PC-9 (cell line): ENCODE data around the gene CCDC60. TPM values are rescaled to one million over a fixed set of nuclear protein-coding genes. Genes with fewer than 3 reads are reported as not detected.

Experiments used
- BruUV-seq: library from RNA; stranded (reverse); fragments of 400-500 nt; replicated peaks from 2 replicates; lab custom pipeline; 2021; lab: Mats Ljungman, UMichigan
- CTCF ChIA-PET: fragments of 300-600 bp; sonication (Branson Sonifier 250); formaldehyde crosslinking; loops from one replicate; lab custom pipeline; 2022; ENCODE audit warnings: antibody characterized with exemption; lab: Charles Lee
- POLR2A ChIA-PET: fragments of 300-600 bp; sonication (Branson Sonifier 250); formaldehyde crosslinking; loops from one replicate; lab custom pipeline; 2022; ENCODE audit warnings: antibody characterized with exemption; ENCODE audit not compliant: unreplicated experiment; lab: Charles Lee
- DNase-seq, 2 experiments: peaks; one replicate each; pipeline versions ENCODE4 v3.0.0 to v3.0.0-alpha.2; 2015 to 2022; ENCODE audit warnings: mixed read lengths in 1 of 2
- H2AFZ ChIP-seq: fragments of 200-600 bp; sonication (generic); 2 replicates; pipeline ENCODE4 v1.8.1; 2017; ENCODE audit warnings: antibody characterized with exemption
- H3F3A ChIP-seq: fragments of 200-600 bp; sonication (generic); 2 replicates; pipeline ENCODE4 v1.8.1; 2017; ENCODE audit warnings: antibody characterized with exemption, mild to moderate bottlenecking, low read depth; ENCODE audit not compliant: insufficient read depth
- H3K27ac ChIP-seq: fragments of 200-600 bp; sonication (generic); 2 replicates; pipeline ENCODE4 v1.6.1; 2016; ENCODE audit warnings: mixed run types
- H3K27me3 ChIP-seq: fragments of 200-600 bp; sonication (generic); 2 replicates; pipeline ENCODE4 v1.6.1; 2016; ENCODE audit warnings: low read depth, mixed run types; ENCODE audit not compliant: insufficient read depth
- H3K36me3 ChIP-seq: fragments of 200-600 bp; sonication (generic); 2 replicates; pipeline ENCODE4 v1.6.1; 2016; ENCODE audit warnings: low read depth, mixed run types
- H3K4me1 ChIP-seq: fragments of 200-600 bp; sonication (generic); replicated peaks from 2 replicates; pipeline ENCODE4 v1.6.1; 2016; ENCODE audit warnings: mixed run types; ENCODE audit not compliant: insufficient read depth
- H3K4me2 ChIP-seq: fragments of 200-600 bp; sonication (generic); 2 replicates; pipeline ENCODE4 v1.6.1; 2017; ENCODE audit warnings: mixed run types
- H3K4me3 ChIP-seq: fragments of 200-600 bp; sonication (generic); 2 replicates; pipeline ENCODE4 v1.6.1; 2016; ENCODE audit warnings: mixed run types
- H3K79me2 ChIP-seq: fragments of 200-600 bp; sonication (generic); 2 replicates; pipeline ENCODE4 v1.6.1; 2017; ENCODE audit warnings: low read depth, mixed run types
- H3K9me2 ChIP-seq: fragments of 200-600 bp; sonication (generic); 2 replicates; pipeline ENCODE4 v1.8.1; 2017; ENCODE audit warnings: mild to moderate bottlenecking; ENCODE audit not compliant: insufficient read depth
- H3K9me3 ChIP-seq: fragments of 200-600 bp; sonication (generic); 2 replicates; pipeline ENCODE4 v1.8.1; 2016; ENCODE audit warnings: low read depth; ENCODE audit not compliant: insufficient read depth
- H4K20me1 ChIP-seq: fragments of 200-600 bp; sonication (generic); 2 replicates; pipeline ENCODE4 v1.8.1; 2017; ENCODE audit not compliant: insufficient read depth
- EZH2 ChIP-seq: fragments of 200-600 bp; sonication (generic); IDR thresholded peaks from 2 replicates; pipeline ENCODE4 v1.8.0; 2017; ENCODE audit warnings: antibody characterized with exemption, low read depth
- intact Hi-C: fragments of 100-400 bp; cut with micrococcal nuclease; formaldehyde crosslinking; loops from one replicate; pipeline ENCODE4 v1.10.0; 2022; ENCODE audit not compliant: unreplicated experiment
- total RNA-seq: library from RNA; stranded (reverse); gene quantifications from 2 replicates; pipeline ENCODE4 v1.2.3, GENCODE V29; 2021
- TF ChIP-seq, protein P1 (sequence below): fragments of 200-600 bp; sonication (generic); conservative IDR thresholded peaks from 2 replicates; pipeline ENCODE4 v1.6.1; 2017; ENCODE audit warnings: mixed run types, antibody characterized with exemption, mild to moderate bottlenecking, moderate library complexity

CCDC60 gene
- total RNA-seq, 1 experiment from 2014 or later = not detected

DNA sequence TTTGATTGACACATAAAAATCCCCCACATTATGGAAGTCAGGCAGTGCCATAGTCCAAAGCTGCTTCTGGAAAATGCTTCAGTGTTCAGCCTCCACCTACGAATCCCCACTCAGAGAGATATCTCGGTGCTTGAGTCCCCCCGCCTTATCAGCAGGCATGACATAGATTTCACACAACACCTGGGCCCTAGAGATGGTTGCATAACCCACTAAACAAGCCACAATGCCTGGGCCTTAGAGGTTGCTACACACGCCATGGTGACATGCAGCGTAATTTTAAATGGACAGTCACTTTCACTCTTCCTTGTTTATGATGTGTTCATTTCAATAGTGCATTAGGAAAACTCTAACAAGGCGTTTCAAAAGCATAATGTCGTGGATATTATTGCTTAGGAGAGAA lies 38.0 kb downstream of the CCDC60 start:
- intact Hi-C loops = no loop called here
- Histone ChIP-seq H4K20me1 (no peaks in the 10 kb centered on the region), H3F3A (no peaks in the 10 kb centered on the region), H3K36me3 (no peaks in the 10 kb centered on the region), H3K4me3 (no peak overlapping the region), H3K4me2 (no peak overlapping the region), H3K9me3 (no peaks in the 10 kb centered on the region), H3K9me2 (no peaks in the 10 kb centered on the region), H3K4me1 (no peaks in the 10 kb centered on the region), H2AFZ (no peak overlapping the region), H3K27me3 (peaks cover 46% of the 10 kb centered on the region), H3K27ac (no peak overlapping the region), H3K79me2 (no peaks in the 10 kb centered on the region)
- CTCF ChIA-PET = no interaction called here
- POLR2A ChIA-PET = no interaction called here
- DNase-seq = no peak
- BruUV-seq = no TSS peak
- TF ChIP-seq, protein P1, sequence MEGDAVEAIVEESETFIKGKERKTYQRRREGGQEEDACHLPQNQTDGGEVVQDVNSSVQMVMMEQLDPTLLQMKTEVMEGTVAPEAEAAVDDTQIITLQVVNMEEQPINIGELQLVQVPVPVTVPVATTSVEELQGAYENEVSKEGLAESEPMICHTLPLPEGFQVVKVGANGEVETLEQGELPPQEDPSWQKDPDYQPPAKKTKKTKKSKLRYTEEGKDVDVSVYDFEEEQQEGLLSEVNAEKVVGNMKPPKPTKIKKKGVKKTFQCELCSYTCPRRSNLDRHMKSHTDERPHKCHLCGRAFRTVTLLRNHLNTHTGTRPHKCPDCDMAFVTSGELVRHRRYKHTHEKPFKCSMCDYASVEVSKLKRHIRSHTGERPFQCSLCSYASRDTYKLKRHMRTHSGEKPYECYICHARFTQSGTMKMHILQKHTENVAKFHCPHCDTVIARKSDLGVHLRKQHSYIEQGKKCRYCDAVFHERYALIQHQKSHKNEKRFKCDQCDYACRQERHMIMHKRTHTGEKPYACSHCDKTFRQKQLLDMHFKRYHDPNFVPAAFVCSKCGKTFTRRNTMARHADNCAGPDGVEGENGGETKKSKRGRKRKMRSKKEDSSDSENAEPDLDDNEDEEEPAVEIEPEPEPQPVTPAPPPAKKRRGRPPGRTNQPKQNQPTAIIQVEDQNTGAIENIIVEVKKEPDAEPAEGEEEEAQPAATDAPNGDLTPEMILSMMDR = no peak
- no peak for TF ChIP-seq EZH2

DNA sequence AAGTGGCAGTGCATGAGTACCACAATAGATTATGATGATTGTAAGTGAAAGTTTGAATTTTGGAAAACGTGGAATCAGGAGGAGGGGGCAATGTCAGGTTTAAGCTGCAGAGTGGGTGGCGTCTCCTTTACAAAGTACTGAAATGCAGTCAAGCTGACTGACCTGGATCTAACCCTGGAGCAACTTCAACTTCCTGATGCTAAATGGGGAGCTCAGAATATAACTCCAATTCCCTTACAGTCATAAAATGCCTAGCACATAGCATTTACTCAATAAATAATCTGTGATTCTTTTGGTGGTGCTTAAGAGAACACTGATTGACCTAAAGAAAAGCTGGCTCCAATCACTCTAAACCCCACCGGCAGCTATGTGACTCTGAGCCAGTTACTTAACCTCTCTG lies 38.5 kb downstream of the CCDC60 start:
- peaks cover 48% of the 10 kb centered on the region for H3K27me3 ChIP-seq
- no TSS peak for BruUV-seq

DNA sequence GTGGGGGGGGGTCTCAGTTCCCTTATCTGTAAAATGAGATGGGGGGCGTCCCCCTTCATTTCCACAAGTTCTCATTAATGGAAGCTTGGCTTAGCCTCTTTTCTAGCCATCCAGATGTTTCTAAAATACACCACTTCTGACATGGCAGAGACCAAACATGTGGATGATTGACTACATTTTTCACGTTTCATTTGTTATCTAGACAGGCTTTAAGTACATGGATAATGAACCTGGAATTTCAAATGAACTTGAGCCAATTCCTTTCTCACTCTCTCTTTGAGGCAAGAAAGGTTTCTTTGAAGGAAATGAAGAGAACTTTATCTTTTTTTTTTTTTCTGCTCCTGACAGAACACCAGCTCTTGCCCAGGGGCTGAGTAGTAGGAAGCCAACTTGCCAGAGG lies 39.1 kb downstream of the CCDC60 start:
- no peak overlapping the region for H2AFZ ChIP-seq
- DNase-seq = no peak
- no peaks in the 10 kb centered on the region for H3K79me2 ChIP-seq
- H3K4me2 ChIP-seq = no peak overlapping the region
- POLR2A ChIA-PET = interaction anchor here (0.6 kb wide), 1 partner anchor 235 kb away, joined by 4 read pairs; no protein-coding TSS in a partner anchor
- CTCF ChIA-PET = no interaction called here
- peaks cover 47% of the 10 kb centered on the region for H3K27me3 ChIP-seq
- intact Hi-C loops = no loop called here
- no peaks in the 10 kb centered on the region for H3F3A ChIP-seq
- H3K9me2 ChIP-seq = no peaks in the 10 kb centered on the region
- no peaks in the 10 kb centered on the region for H3K9me3 ChIP-seq
- no peak overlapping the region for H3K27ac ChIP-seq
- TF ChIP-seq, protein P1 = no peak
- TF ChIP-seq EZH2 = no peak
- H3K36me3 ChIP-seq = no peaks in the 10 kb centered on the region
- no peak overlapping the region for H3K4me3 ChIP-seq
- H3K4me1 ChIP-seq = no peaks in the 10 kb centered on the region
- no peaks in the 10 kb centered on the region for H4K20me1 ChIP-seq
- no TSS peak for BruUV-seq

More for the DNA sequence above, 38.5 kb downstream of the CCDC60 start:
- Histone ChIP-seq H3K36me3 (no peaks in the 10 kb centered on the region), H3K4me2 (no peak overlapping the region), H3K27ac (no peak overlapping the region), H3K79me2 (no peaks in the 10 kb centered on the region), H3F3A (no peaks in the 10 kb centered on the region), H4K20me1 (no peaks in the 10 kb centered on the region), H3K4me1 (no peaks in the 10 kb centered on the region), H2AFZ (no peak overlapping the region), H3K9me3 (no peaks in the 10 kb centered on the region), H3K4me3 (no peak overlapping the region), H3K9me2 (no peaks in the 10 kb centered on the region)
- POLR2A ChIA-PET = no interaction called here
- intact Hi-C loops = no loop called here
- no peak for DNase-seq
- CTCF ChIA-PET = no interaction called here
- TF ChIP-seq EZH2 = no peak
- TF ChIP-seq, protein P1 = no peak
